MCF 10A (cell line): ENCODE results near the gene LMNTD1. TPM values are rescaled to one million over a fixed set of nuclear protein-coding genes. Genes with fewer than 3 reads are reported as not detected.
"Not testable (repeated sequence)": the region's sequence is repeated elsewhere in the genome, so short reads cannot be mapped to it uniquely, and the experiment has no call there.

ENCODE experiments used
- BruUV-seq: library from RNA; stranded (reverse); fragments of 400-500 nt; replicated peaks from 2 replicates; lab custom pipeline; 2021; lab: Mats Ljungman, UMichigan
- CTCF ChIA-PET: fragments of 300-600 bp; sonication (Branson Sonifier 250); formaldehyde crosslinking; extraction: SDS; loops from one replicate; lab custom pipeline; 2021; ENCODE audit warnings: antibody characterized with exemption, inconsistent platforms; lab: Yijun Ruan, JAX
- POLR2A ChIA-PET: fragments of 300-600, 350-650 bp; sonication (Branson Sonifier 250); formaldehyde crosslinking; extraction: SDS; loops from one replicate; lab custom pipeline; 2020; ENCODE audit warnings: antibody characterized with exemption, inconsistent platforms; lab: Yijun Ruan, JAX
- DNase-seq: peaks from one replicate; pipeline ENCODE4 v3.0.0-alpha.2; 2018; ENCODE audit not compliant: unreplicated experiment
- H3K27ac Mint-ChIP-seq: one replicate; pipeline ENCODE4 v1.8.0; 2022; ENCODE audit warnings: mild to moderate bottlenecking, low read depth, mixed read lengths; ENCODE audit not compliant: unreplicated experiment
- H3K27me3 Mint-ChIP-seq: one replicate; pipeline ENCODE4 v1.8.0; 2022; ENCODE audit warnings: mixed read lengths; ENCODE audit not compliant: insufficient read depth, unreplicated experiment
- H3K36me3 Mint-ChIP-seq: one replicate; pipeline ENCODE4 v1.8.0; 2022; ENCODE audit warnings: mild to moderate bottlenecking, moderate library complexity, mixed read lengths; ENCODE audit not compliant: insufficient read depth, unreplicated experiment
- H3K4me1 Mint-ChIP-seq: one replicate; pipeline ENCODE4 v1.8.0; 2022; ENCODE audit warnings: mixed read lengths; ENCODE audit not compliant: insufficient read depth, unreplicated experiment
- H3K4me3 Mint-ChIP-seq: one replicate; pipeline ENCODE4 v1.8.0; 2022; ENCODE audit warnings: mild to moderate bottlenecking, moderate library complexity, mixed read lengths; ENCODE audit not compliant: unreplicated experiment
- H3K9me3 Mint-ChIP-seq: one replicate; pipeline ENCODE4 v1.8.0; 2022; ENCODE audit warnings: mixed read lengths; ENCODE audit not compliant: unreplicated experiment
- CTCF ChIP-seq: fragments of 200-600 bp; IDR thresholded peaks from one replicate; pipeline ENCODE4 v1.8.0; 2022; ENCODE audit warnings: antibody characterized with exemption, mild to moderate bottlenecking; ENCODE audit not compliant: unreplicated experiment
- intact Hi-C: fragments of 100-400 bp; cut with micrococcal nuclease; formaldehyde crosslinking; loops from 2 replicates; pipeline ENCODE4 v1.14.1; 2022
- total RNA-seq: library from RNA; stranded (reverse); gene quantifications from 2 replicates; pipeline ENCODE4 v1.2.3, GENCODE V29; 2022

LMNTD1 gene
- total RNA-seq, 1 experiment from 2014 or later = not detected

- ChIA-PET CTCF (no interaction called here), POLR2A (interaction anchor here (0.7 to 1.1 kb wide), 2 partner anchors 25 to 37 kb away, joined by 3 read pairs; no protein-coding TSS in a partner anchor)
- DNase-seq = peak; percentile 18
- no peak for TF ChIP-seq CTCF
- intact Hi-C loops = no loop called here
- no peaks in the 10 kb centered on the region for H3K9me3 Mint-ChIP-seq
- no peak overlapping the region for H3K27ac Mint-ChIP-seq
- peaks cover 7% of the 10 kb centered on the region for H3K36me3 Mint-ChIP-seq
- H3K27me3 Mint-ChIP-seq = no peaks in the 10 kb centered on the region
- no TSS peak for BruUV-seq
- H3K4me3 Mint-ChIP-seq = no peak overlapping the region
- H3K4me1 Mint-ChIP-seq = peaks cover 2% of the 10 kb centered on the region
Observed at GRCh38 chr12:25495331-25496097, 57.6 kb downstream of the LMNTD1 start.

- Mint-ChIP-seq H3K4me1 (no peaks in the 10 kb centered on the region), H3K27ac (no peak overlapping the region), H3K9me3 (no peaks in the 10 kb centered on the region), H3K27me3 (no peaks in the 10 kb centered on the region), H3K4me3 (no peak overlapping the region), H3K36me3 (peaks cover 7% of the 10 kb centered on the region)
- DNase-seq = no peak
- ChIA-PET POLR2A (interaction anchor here (0.7 to 1.1 kb wide), 2 partner anchors 24 to 37 kb away, joined by 3 read pairs; no protein-coding TSS in a partner anchor), CTCF (interaction anchor here (0.6 kb wide), 1 partner anchor 276 kb away, joined by 3 read pairs; no protein-coding TSS in a partner anchor)
- intact Hi-C loops = no loop called here
- TF ChIP-seq CTCF = no peak
- BruUV-seq = no TSS peak
Observed at GRCh38 chr12:25494926-25495325, 58.2 kb downstream of the LMNTD1 start.

GRCh38 chr12:25493682-25494081 lies 59.4 kb downstream of the LMNTD1 start:
- CTCF ChIA-PET = no interaction called here
- no peaks in the 10 kb centered on the region for H3K27me3 Mint-ChIP-seq
- no peak for TF ChIP-seq CTCF
- H3K4me1 Mint-ChIP-seq = no peaks in the 10 kb centered on the region
- intact Hi-C loops = no loop called here
- peaks cover 7% of the 10 kb centered on the region for H3K36me3 Mint-ChIP-seq
- no peaks in the 10 kb centered on the region for H3K9me3 Mint-ChIP-seq
- POLR2A ChIA-PET = no interaction called here
- BruUV-seq = no TSS peak
- no peak overlapping the region for H3K4me3 Mint-ChIP-seq
- no peak for DNase-seq
- H3K27ac Mint-ChIP-seq = no peak overlapping the region

- intact Hi-C loops = no loop called here
- TF ChIP-seq CTCF = no peak
- H3K4me3 Mint-ChIP-seq = no peak overlapping the region
- H3K27me3 Mint-ChIP-seq = no peaks in the 10 kb centered on the region
- H3K9me3 Mint-ChIP-seq = no peaks in the 10 kb centered on the region
- H3K36me3 Mint-ChIP-seq = peaks cover 3% of the 10 kb centered on the region
- H3K4me1 Mint-ChIP-seq = no peaks in the 10 kb centered on the region
- H3K27ac Mint-ChIP-seq = no peak overlapping the region
- CTCF ChIA-PET = interaction anchor here (0.7 kb wide), 1 partner anchor 218 kb away, joined by 3 read pairs; no protein-coding TSS in a partner anchor
- no TSS peak for BruUV-seq
- POLR2A ChIA-PET = interaction anchor here (0.5 kb wide), 1 partner anchor 360 kb away, joined by 3 read pairs; no protein-coding TSS in a partner anchor
- DNase-seq = no peak
Observed at GRCh38 chr12:25491396-25492325, 61.4 kb downstream of the LMNTD1 start.

- H3K36me3 Mint-ChIP-seq, CTCF ChIA-PET, BruUV-seq, intact Hi-C loops, H3K4me3 Mint-ChIP-seq, H3K4me1 Mint-ChIP-seq, DNase-seq, H3K27me3 Mint-ChIP-seq, POLR2A ChIA-PET, H3K27ac Mint-ChIP-seq, H3K9me3 Mint-ChIP-seq: not testable (repeated sequence)
Observed at GRCh38 chr12:25488956-25489870, 63.9 kb downstream of the LMNTD1 start.
